IPS-11a (cell line): ENCODE measurements around the gene MYL7.
"Not testable (repeated sequence)": the region's sequence is repeated elsewhere in the genome, so short reads cannot be mapped to it uniquely, and the experiment has no call there.

Experiments used
- H3K4me3 ChIP-seq: one replicate; pipeline ENCODE4 v1.5.1; 2013; ENCODE audit warnings: low read depth, low read length, control low read depth

The MYL7 gene

DNA sequence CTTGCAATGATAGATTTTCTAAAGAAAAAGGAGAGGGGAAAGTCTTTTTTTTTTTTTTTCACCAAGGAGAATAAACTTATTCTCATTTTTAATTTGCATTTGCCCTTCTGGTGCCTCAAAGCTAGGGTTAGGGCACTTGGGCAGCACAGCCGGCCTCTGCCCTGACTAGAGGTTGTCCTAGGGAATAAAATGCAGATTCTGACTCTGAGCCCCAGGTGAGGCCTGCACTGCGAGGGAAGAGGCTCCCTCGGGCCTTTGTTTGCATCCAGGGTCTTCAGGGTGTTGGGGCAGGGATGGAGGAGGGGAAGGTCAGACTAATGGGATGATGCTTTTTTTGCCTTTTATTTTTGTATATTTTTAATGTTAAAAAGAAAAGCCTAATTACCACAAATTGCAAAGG lies 7.8 kb downstream of the MYL7 start:
- H3K4me3 ChIP-seq: no peak overlapping the region

DNA sequence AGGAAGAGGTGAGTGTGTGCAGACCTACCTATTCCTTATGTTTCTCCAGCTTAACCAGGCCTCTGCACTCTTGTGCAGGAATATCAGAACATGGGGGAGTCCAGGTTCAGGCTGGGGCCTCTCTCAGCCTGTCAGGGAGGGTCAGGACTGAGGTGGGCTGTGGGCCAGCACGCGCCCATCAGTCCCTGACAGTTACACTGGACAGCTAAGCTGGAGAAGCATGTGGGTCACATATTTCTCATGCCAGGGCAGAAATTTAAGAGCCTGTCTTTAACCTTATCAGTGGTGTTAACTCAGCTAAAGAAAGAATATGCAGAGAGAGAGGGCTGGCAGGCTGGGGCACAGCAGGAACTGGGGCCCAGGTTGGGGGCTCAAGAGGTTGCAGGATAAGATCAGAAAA lies 9.1 kb downstream of the MYL7 start:
- H3K4me3 ChIP-seq: no peak overlapping the region

DNA sequence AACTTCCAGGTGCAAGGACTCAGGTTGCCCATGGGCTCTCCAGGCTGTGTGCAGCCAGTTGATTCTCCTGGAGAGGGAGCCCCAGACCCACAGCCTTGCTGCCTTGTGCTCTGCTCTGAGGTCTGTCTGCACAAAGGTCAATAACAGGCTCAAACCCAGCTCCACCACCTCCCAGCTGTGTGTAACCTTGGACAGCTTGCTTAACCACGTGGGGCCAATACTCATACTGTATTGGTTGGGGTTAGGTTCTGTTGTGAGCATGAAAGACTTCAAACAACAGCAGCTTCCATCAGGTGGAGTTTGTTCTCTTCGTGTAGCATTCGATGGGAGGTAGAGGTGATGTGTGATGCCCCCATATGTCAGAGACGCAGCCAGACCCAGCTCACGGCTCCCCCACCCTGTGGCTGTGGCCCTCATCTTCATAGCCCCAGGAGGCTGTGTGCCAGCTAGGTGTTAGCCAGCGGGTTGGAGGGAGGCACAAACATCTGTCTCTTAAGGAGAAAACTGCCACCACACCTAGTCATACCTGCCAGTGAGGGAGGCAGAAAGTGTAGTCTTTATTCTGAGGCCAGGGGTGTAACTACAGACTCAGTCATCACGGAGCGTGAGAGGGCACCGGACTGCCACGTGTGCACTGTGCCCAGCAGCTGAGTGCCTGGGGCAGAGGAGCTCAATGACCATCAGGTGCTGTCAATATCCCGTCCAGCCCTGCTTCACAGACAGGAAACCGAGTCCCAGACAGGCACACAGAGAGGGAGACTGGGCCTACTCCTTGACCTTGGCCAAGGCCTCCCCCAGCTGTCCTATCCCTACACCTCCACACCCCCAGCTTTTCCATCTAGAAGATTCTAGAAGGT lies 9.7 kb downstream of the MYL7 start:
- no peak overlapping the region for H3K4me3 ChIP-seq

DNA sequence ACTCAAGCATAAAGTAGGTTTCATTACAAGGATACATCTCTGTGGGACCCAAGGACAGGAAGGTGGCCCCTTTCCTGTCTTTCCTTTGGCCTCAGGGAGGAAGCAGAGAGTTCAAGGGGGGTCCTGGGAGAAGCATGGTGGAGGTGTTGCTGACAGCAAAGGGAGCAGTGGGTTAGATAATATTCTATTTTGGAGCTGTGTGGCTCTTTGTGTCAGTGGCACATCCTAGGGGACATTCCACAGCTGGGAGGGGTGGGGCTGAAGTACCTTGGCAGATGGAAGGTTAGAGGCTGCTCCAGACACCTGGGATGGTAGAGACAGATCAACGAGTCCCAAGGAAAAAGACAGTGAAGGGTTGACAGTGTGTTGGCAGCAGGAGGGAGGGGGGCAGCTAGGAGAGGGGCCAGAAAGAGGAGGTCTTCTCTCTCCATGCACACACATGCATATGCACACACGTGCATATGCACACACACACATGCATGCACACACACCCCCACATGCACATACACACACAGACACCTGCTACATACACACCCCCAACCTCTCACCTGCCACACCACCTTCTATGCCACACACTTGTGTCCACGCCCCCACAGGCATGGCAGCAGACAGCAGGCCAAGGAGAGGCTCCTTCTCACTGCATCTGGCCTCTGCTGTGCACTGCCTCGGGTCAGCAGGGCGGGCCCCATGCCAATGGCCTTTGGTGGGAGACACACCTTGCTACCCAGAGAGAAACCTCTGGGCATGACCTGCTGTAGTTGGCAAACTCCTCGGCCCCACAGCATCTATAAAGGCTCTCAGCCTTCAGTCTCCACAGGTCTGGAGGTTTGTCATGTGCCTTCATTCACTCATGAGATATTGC lies 12.2 kb downstream of the MYL7 start:
- no peak overlapping the region for H3K4me3 ChIP-seq

DNA sequence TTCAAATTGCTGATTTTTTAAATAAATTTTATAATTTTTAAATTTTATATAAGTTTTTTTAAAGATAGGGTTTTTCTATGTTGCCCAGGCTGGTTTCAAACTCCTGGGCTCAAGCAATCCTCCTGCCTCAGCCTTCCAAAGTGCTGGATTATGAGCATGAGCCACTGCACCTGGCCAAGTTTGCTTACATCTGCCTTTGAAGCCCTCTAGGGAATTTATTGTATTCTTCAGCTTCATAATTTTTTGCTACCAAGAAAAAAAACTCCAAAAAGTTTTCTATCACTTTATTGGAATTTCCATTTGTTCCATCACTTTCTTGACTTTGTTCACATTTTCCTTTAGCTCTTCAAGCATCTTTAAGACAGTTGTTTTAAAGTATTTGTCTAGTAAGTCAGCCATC lies 14.0 kb downstream of the MYL7 start:
- no peak overlapping the region for H3K4me3 ChIP-seq

DNA sequence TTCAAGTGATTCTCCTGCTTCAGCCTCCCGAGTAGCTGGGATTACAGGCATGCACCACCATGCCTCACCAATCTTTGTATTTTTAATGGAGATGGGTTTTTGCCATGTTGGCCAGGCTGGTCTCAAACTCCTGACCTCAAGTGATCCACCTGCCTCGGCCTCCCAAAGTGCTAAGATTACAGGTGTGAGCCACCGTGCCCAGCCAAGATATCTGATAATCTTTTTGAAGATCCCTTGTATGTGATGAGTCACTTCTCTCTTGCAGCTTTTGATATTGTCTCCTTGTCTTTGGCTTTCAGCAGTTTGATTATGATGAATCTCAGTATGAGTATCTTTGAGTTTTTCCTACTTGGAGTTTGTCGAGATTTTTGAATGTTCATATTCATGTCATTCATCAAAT lies 14.6 kb downstream of the MYL7 start:
- H3K4me3 ChIP-seq: not testable (repeated sequence)

DNA sequence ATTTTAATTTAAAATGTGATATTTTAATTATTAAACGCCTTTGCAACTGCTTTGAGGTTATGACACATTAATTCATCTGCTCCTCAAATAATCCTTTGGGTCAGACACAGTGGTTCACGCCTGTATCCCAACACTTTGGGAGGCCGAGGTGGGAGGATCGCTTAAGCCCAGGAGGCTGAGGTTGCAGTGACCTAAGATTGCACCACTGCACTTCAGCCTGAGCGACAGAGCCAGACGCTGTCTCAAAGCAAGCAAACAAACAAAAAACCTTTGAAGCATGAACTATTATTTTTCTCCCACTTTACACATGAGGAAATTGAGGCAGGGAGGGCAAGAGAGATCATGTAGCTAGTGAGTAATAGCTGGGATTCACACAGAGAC lies 16.3 kb downstream of the MYL7 start:
- H3K4me3 ChIP-seq: no peak overlapping the region

DNA sequence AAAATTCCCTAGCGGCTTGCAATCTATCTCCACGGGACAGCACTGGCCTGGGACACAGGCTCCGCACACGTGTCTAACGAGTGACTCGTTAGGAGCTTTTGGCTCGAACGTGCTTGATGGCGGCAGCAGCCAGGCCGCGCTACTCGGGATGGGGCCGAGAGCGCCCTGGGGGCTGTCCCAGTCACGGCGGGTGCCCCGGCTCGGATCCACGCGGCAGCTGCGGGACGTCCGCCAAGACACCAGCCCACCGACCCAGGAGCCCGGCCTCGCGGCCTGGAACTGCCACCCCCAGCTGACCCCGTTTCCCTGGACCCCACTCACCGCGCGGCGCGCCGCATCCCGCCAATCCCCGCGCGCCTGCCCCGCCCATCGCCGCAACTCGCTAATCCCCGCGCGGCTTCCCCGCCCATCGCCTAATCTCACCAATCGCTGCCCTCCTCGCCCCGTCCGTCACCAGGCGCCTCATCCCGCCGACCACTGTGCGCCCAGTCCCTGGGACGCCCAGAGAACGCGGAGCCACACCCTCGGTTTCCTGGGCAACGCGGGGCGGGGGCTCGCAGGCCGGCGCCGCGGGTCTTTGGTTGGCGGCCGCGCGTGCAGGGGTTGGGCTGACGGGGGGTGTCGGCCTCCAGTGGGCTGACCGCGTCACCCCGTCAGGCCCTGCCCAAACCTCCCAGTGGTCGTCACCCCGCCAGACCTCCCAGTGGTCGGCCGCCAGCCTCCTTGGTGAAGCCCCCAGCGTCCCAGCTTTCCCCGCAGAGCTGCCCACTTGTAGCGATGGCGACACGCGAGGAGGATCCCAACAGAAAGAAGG lies 17.7 kb downstream of the MYL7 start, which contains the start of gene POLD2:
Gene POLD2, minus strand, starts transcription at position 359 of the 814 bp plus-strand sequence. CDS start 1,495 bp downstream, outside the sequence.
- H3K4me3 ChIP-seq: peak within 1 kb of the TSS; percentile 86

DNA sequence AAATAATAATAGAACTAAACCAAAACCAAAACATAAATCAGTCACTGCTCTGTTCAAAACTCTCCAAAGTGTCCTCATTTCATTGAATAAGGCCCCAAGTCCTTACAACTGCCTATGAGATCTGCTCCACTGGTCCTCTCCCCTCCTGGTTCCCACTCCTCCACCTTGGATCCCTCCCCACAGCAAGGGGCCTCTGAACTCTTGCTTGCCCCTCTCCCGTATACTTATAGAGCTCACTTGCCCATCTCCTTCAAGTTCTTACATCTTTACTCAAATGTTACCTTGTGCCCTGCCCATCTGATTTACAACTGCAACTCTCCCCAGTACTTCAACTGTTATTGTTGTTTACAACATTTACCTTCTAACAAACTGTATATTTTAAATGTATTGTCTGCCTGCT lies 18.6 kb downstream of the MYL7 start:
- peak overlapping the region; percentile 86 for H3K4me3 ChIP-seq

DNA sequence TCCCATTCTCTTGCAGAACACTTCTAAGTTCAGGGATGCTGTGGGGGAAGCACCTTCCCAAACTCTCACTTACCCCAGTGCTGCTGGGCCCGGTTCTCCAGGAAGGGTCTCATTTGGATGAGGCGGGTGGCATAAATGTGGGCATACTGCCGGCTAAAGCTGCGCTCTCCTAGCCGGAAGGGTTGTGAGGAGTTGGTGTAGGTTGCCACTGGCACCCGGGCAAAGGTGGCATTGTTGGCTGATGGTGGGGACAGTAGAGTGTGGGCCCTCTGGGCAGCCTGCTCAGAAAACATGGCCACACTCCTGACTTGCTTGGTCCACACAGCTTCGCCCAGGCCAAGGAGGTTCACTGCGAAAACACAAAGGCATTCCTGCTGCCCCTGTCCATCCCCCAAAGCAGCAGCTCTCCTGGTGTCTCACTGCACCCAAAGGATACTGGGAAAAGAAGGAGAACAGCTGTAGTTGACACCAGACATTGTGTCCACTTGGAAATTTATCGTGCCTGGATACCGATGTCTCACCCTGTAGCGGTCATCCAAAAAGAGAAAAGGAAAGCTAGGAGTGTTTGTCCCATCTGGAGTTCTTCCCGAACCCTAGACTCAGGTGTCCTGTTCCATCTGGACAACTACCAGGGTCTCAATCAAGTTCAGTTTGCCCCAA lies 19.2 kb downstream of the MYL7 start:
- H3K4me3 ChIP-seq: no peak overlapping the region

DNA sequence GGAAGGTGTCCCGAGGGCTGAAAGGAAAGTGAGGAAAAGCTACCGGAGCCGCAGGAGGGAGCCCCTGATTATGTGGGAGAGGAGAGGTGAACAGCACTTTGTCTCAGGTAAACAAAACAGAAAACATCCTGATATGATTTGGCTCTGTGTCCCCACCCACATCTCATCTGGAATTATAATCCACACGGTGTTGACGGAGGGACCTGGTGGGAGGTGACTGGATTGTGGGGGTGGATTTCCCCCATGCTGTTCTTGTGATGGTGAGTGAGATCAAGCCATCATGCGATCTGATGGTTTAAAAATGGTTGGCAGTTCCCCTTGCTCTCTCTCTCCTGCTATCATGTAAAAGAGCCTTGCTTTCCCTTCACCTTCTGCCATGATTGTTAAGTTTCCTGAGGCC lies 20.7 kb downstream of the MYL7 start:
- H3K4me3 ChIP-seq: no peak overlapping the region

DNA sequence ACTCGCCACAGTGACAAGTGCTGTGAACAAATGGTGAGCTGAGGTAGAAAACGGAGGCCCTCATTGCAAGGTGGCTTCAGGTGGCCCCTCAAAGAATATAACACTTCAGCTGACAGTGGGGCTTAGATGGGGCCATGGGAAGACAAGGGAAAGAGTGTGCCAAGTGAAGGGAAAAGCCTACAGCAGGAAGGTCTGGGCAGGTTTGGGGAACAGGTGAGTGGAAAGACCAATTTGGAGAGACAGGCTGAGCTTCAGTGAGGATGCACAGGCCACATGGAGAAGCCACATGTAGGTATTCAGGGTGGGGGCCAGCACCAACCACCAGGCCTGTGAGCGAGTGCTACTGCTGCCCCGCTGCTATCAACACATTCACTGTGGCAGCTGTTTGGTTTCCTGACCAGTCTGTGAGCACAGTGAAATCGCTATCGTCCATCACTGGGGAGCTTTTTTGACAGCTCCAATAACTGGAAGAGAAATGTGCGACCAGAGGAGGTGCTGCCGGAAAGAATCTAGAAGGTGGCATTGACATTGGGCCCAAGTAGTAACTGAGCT lies 21.2 kb downstream of the MYL7 start:
- no peak overlapping the region for H3K4me3 ChIP-seq

DNA sequence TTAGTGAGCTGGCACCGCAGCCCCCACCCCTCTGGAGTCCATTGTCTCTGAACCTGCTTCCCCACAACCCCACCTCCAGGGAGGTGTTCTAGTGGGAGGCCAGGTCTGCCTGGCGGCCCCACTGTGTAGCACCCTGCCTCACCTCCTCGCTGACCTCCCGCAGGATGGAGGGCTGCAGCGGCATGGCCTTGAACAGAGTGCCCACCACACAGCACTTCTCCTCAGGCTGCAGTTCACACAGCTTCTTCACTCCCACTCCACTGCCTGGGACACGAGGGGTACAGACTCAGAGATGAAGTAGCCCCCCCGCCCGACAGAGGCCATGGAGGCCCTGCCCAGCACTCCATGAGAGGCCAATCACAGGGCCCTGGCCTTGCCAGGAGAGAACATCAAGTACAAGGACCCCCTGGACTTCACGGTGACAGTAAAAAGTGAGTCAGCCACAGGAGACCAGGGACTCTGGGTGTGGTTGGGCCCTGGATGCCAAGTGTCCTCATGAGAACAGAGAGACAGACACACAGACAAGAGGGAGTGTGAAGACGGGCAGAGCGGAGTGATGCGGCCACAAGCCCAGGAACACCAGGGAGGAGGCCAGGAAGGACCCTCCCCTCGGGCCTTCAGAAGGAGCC lies 23.2 kb downstream of the MYL7 start:
- no peak overlapping the region for H3K4me3 ChIP-seq

DNA sequence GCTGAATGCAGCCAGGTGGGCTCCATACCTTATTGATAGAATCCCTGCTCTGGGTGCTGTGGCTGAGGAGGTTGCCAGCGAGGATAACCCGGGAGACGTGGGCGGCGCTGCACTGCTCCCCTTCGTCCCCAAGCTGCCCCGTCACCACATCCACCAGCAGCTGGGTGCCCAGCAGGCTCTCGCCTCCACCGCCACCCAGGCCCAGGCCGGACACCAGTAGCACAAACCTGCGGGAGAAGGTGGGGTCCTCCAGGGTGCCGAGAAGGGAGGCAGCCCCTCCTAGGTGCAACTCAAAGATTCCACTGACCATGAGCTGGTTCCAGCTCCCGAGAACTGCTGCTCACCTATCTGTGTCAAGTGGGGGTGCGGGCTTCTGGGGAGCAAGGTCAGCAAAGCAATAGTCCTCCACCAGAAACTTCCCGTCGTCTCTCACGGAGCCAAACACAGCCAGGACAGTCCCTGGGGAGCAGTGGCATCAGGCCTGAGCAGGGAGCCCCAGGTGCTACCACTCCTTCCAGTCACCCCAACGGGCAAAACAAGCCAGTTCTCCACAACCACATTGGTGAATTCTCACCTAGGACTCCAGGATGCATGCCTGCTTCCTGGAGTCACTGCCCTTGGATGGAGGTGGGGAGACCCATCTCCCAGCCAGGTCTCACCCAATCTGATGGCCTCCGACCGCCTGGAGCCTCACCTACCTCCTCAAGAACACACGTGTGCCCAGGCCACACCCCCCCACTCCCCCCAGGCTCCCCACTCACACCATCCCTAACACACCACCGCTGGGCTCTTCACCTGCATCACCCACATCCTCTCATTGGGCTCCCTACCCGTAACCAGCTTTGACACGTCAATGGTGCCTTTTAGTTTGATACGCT lies 24.1 kb downstream of the MYL7 start:
- H3K4me3 ChIP-seq: no peak overlapping the region

DNA sequence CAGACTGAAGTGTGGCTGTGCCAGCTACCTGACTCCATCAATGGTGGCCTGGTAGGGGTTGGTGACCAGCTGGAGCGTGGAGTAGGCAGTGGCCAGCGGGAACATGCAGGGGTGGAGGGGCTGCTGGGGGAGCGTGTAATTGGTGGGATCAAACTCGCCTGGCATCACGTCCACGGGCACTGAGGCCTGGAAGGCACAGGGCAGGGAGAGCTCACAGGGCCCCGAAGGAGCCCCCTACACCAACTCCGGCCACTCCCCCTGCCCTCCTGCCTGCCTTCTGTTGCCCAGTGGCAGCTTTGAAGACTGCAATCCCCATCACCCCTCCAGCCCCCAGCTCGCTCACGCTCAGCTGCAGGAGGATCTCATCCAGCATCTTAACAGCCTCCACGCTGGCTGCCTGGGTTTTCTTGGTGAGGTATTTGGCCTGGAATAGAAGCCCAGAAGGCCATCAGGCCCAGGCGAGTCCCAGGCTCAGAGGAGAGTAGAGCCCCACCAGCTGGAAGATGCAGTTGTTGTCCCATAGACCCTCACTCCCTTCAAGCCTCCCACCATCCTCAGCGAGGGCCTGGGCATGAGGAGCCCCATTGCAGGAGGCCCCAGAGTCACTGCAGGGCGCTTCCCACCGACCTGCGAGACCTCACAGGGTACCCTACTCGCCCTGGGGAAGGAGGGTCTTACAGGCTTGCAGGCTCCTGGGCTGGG lies 24.9 kb downstream of the MYL7 start:
- H3K4me3 ChIP-seq: no peak overlapping the region

DNA sequence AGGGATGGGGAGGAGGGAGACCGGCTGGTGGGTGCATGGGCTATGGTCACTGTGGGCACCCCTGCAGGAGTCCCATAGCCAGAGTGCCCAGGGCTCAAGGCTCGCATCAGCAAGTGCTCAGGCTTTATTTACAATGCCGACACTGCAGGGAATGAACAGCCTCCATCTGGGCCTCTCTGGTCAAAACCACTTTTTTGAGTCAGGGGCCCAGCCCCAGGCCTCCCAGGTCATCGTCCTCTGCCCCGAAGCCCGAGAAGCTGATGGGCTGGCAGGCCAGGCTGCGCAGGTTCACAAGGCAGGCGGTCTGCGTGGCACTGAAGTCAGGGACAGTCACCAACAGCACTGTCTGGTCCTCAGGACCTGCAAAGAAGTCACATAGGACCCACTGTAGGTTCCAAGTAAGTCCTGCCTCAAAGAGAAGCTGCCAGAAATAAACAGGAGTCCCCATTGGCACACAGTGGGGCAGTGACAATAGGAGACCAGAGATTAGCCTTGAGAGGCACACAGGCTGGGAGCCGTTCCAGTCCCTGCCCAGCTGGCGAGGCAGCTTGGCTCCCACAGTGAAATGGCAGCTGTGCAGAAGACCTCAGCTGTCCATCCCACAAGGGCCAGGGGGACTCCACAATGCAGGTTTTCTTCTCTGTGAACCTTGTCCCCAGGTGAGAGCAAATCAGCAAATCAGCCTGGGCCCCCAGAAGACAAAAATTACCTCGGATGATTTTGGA lies 26.4 kb downstream of the MYL7 start:
- no peak overlapping the region for H3K4me3 ChIP-seq

DNA sequence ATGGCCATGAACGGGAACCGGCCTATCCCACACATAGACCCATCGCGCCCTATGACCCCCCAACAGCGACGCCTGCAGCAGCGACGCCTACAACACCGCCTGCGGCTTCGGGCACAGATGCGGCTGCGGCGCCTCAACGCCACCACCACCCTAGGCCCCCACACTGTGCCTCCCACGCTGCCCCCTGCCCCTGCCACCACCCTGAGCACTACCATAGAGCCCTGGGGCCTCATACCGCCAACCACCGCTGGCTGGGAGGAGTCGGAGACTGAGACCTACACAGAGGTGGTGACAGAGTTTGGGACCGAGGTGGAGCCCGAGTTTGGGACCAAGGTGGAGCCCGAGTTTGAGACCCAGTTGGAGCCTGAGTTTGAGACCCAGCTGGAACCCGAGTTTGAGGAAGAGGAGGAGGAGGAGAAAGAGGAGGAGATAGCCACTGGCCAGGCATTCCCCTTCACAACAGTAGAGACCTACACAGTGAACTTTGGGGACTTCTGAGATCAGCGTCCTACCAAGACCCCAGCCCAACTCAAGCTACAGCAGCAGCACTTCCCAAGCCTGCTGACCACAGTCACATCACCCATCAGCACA lies 27.3 kb downstream of the MYL7 start:
- H3K4me3 ChIP-seq: no peak overlapping the region
